ENCODE data around the gene ZNF200. TPM values are rescaled to one million over a fixed set of nuclear protein-coding genes. Genes with fewer than 3 reads are reported as not detected.

The ZNF200 gene
- total RNA-seq, 2 experiments from 2014 or later, result 8.7 to 9.6 TPM

GRCh38 chr16:3223913-3224515 is 10.9 kb downstream of the ZNF200 start:
- ChIA-PET CTCF (interaction anchor here (1.4 to 2.0 kb wide), 2 partner anchors 8 to 10 kb away, joined by 3 to 8 read pairs; no protein-coding TSS in a partner anchor), POLR2A (interaction anchor here (0.6 to 2.6 kb wide), 4 partner anchors 9 to 34 kb away, joined by 3 to 9 read pairs (median 5); partner anchors contain the start of gene ZNF200)
- Mint-ChIP-seq H3K36me3 (ENCODE audit: low read depth) (peaks cover 71% of the 10 kb centered on the region), H3K4me1 (ENCODE audit: low read depth) (no peaks in the 10 kb centered on the region), H3K27ac (no peak overlapping the region), H3K4me3 (no peak overlapping the region), H3K9me3 (peaks cover 47% of the 10 kb centered on the region), H3K27me3 (no peaks in the 10 kb centered on the region)
- intact Hi-C loops (cut with micrococcal nuclease), result no loop called here
- no peak for DNase-seq
- no peak for ATAC-seq
- TF ChIP-seq, protein P1, sequence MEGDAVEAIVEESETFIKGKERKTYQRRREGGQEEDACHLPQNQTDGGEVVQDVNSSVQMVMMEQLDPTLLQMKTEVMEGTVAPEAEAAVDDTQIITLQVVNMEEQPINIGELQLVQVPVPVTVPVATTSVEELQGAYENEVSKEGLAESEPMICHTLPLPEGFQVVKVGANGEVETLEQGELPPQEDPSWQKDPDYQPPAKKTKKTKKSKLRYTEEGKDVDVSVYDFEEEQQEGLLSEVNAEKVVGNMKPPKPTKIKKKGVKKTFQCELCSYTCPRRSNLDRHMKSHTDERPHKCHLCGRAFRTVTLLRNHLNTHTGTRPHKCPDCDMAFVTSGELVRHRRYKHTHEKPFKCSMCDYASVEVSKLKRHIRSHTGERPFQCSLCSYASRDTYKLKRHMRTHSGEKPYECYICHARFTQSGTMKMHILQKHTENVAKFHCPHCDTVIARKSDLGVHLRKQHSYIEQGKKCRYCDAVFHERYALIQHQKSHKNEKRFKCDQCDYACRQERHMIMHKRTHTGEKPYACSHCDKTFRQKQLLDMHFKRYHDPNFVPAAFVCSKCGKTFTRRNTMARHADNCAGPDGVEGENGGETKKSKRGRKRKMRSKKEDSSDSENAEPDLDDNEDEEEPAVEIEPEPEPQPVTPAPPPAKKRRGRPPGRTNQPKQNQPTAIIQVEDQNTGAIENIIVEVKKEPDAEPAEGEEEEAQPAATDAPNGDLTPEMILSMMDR (IDR thresholded peaks at IDR 0.05), result no peak

- CTCF ChIA-PET, result no interaction called here
- H3K9me3 Mint-ChIP-seq, result peaks cover 52% of the 10 kb centered on the region
These were observed 14.1 kb downstream of the ZNF200 start for GRCh38 chr16:3220839-3221238.

GRCh38 chr16:3216263-3216640 is 18.7 kb downstream of the ZNF200 start:
- Mint-ChIP-seq H3K9me3 (peaks cover 32% of the 10 kb centered on the region), H3K27ac (peak overlapping the region; percentile 98), H3K4me3 (peak overlapping the region; percentile 34), H3K27me3 (no peaks in the 10 kb centered on the region), H3K36me3 (ENCODE audit: low read depth) (peaks cover 36% of the 10 kb centered on the region), H3K4me1 (ENCODE audit: low read depth) (peaks cover 35% of the 10 kb centered on the region)
- POLR2A ChIA-PET, result interaction anchor here (0.9 to 2.0 kb wide), 5 partner anchors 19 to 187 kb away, joined by 3 to 10 read pairs (median 5); partner anchors contain the start of gene ZNF200
- ATAC-seq, result peak; percentile 23
- CTCF ChIA-PET, result interaction anchor here (1.1 to 1.7 kb wide), 2 partner anchors 9 to 185 kb away, joined by 4 read pairs; no protein-coding TSS in a partner anchor
- intact Hi-C loops (cut with micrococcal nuclease), result no loop called here
- peak; percentile 38 for DNase-seq
- TF ChIP-seq, protein P1 (IDR thresholded peaks at IDR 0.05), result no peak

More at GRCh38 chr16:3220839-3221238, 14.1 kb downstream of the ZNF200 start:
- H3K27ac Mint-ChIP-seq, result no peak overlapping the region
- no peaks in the 10 kb centered on the region for H3K27me3 Mint-ChIP-seq
- DNase-seq (no peak), ATAC-seq (no peak)
- peaks cover 15% of the 10 kb centered on the region for H3K4me1 Mint-ChIP-seq (ENCODE audit: low read depth)
- intact Hi-C loops (cut with micrococcal nuclease), result no loop called here
- peaks cover 58% of the 10 kb centered on the region for H3K36me3 Mint-ChIP-seq (ENCODE audit: low read depth)
- TF ChIP-seq, protein P1 (IDR thresholded peaks at IDR 0.05), result no peak
- H3K4me3 Mint-ChIP-seq, result no peak overlapping the region
- POLR2A ChIA-PET, result interaction anchor here (0.7 to 1.5 kb wide), 2 partner anchors 13 to 14 kb away, joined by 4 to 7 read pairs; partner anchors contain the start of gene ZNF200

- Mint-ChIP-seq H3K36me3 (ENCODE audit: low read depth) (peaks cover 32% of the 10 kb centered on the region), H3K4me3 (peak overlapping the region; percentile 34), H3K27me3 (no peaks in the 10 kb centered on the region), H3K9me3 (peaks cover 28% of the 10 kb centered on the region), H3K27ac (peak overlapping the region; percentile 98), H3K4me1 (ENCODE audit: low read depth) (peaks cover 35% of the 10 kb centered on the region)
- CTCF ChIA-PET, result interaction anchor here (1.1 to 1.7 kb wide), 2 partner anchors 10 to 184 kb away, joined by 4 read pairs; no protein-coding TSS in a partner anchor
- peak; percentile 58 for ATAC-seq
- POLR2A ChIA-PET, result interaction anchor here (0.7 to 2.0 kb wide), 6 partner anchors 19 to 188 kb away, joined by 3 to 10 read pairs (median 4); partner anchors contain the start of gene ZNF200
- peak; percentile 49 for DNase-seq
- TF ChIP-seq, protein P1 (IDR thresholded peaks at IDR 0.05), result no peak
- intact Hi-C loops (cut with micrococcal nuclease), result no loop called here
These were observed 19.2 kb downstream of the ZNF200 start for GRCh38 chr16:3215601-3216262.

All from activated CD8-positive, alpha-beta T cell treated with anti-CD3 and anti-CD28 coated beads for 36 hours (primary cell).